Measurements from ENCODE around the gene C1QTNF1. TPM values are rescaled to one million over a fixed set of nuclear protein-coding genes. Genes with fewer than 3 reads are reported as not detected.
"Not testable (repeated sequence)": the region's sequence is repeated elsewhere in the genome, so short reads cannot be mapped to it uniquely, and the experiment has no call there.

The C1QTNF1 gene
- total and polyA plus RNA-seq, 2 experiments from 2014 or later = 9.5 to 13.3 TPM

DNA sequence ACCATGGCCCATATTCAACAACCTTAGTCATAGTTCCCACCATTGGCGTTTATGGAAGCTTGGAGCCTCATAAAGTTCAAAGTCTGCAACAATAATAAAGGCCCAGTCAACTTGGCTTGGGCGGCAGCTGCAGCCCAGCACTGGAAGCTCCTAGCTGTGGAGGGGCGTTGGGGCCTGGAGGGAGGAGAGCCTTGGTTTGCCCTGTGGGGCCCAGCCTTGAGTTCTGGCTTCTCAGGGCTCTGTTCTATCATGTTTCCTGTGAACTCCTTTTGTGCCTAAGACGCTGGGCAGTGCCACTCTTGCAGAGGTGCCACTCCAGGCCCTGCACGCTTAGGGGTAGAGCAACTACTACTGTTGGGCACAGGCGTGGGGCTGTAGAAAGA lies 49.7 kb downstream of the C1QTNF1 start:
- Histone ChIP-seq H3K27me3 (no peaks in the 10 kb centered on the region), H4K20me1 (ENCODE audit: insufficient read depth, poor library complexity, severe bottlenecking) (no peaks in the 10 kb centered on the region), H2AFZ (no peak overlapping the region), H3K27ac (peak overlapping the region; percentile 90), H3K4me2 (peak overlapping the region; percentile 96), H3K79me2 (peaks cover 9% of the 10 kb centered on the region), H3K4me3 (no peak overlapping the region), H3K9me3 (ENCODE audit: low read depth) (no peaks in the 10 kb centered on the region), H3K4me1 (ENCODE audit: insufficient read depth) (peaks cover 11% of the 10 kb centered on the region), H3K9me2 (replicated peaks; ENCODE audit: insufficient read depth) (no peaks in the 10 kb centered on the region), H3K36me3 (replicated peaks; ENCODE audit: insufficient read depth, low read depth) (no peaks in the 10 kb centered on the region)
- DNase-seq (ENCODE audit: low spot score) = peak; percentile 72
- TF ChIP-seq EZH2phosphoT487 (IDR thresholded peaks at IDR 0.05; ENCODE audit: low read depth, severe bottlenecking, unreplicated experiment) (no peak), EZH2 (IDR thresholded peaks at IDR 0.05; ENCODE audit: borderline replicate concordance) (no peak)
- TF ChIP-seq, protein P1, sequence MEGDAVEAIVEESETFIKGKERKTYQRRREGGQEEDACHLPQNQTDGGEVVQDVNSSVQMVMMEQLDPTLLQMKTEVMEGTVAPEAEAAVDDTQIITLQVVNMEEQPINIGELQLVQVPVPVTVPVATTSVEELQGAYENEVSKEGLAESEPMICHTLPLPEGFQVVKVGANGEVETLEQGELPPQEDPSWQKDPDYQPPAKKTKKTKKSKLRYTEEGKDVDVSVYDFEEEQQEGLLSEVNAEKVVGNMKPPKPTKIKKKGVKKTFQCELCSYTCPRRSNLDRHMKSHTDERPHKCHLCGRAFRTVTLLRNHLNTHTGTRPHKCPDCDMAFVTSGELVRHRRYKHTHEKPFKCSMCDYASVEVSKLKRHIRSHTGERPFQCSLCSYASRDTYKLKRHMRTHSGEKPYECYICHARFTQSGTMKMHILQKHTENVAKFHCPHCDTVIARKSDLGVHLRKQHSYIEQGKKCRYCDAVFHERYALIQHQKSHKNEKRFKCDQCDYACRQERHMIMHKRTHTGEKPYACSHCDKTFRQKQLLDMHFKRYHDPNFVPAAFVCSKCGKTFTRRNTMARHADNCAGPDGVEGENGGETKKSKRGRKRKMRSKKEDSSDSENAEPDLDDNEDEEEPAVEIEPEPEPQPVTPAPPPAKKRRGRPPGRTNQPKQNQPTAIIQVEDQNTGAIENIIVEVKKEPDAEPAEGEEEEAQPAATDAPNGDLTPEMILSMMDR (IDR thresholded peaks at IDR 0.05; ENCODE audit: poor library complexity) = no peak
- WGBS (ENCODE audit: low lambda C conversion rate, missing lambda C conversion rate) = 82% methylated on average over 6 of the region's 6 CpGs

DNA sequence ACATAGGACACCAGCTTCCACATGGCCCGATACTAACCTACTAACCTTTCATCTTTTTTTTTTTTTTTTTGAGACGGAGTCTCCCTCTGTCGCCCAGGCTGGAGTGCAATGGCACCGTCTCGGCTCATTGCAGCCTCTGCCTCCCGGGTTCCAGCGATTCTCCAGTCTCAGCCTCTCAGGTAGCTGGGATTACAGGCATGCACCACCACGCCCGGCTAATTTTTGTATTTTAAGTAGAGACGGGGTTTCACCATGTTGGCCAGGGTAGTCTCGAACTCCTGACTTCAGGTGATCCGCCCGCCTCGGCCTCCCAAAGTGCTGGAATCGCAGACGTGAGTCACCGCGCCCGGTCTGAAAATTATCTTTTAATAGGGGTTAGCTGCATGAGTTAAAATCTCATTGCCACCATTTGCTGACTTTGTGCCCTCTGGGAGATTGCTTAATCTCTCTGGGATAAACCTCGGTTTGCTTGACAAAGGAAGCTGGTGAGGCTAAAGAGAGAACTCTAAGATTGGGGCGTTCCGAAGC lies 50.2 kb downstream of the C1QTNF1 start:
- H3K4me2 ChIP-seq = peak overlapping the region; percentile 96
- not testable (repeated sequence) for H3K79me2 ChIP-seq; H3K36me3 ChIP-seq (replicated peaks; ENCODE audit: insufficient read depth, low read depth); H4K20me1 ChIP-seq (ENCODE audit: insufficient read depth, poor library complexity, severe bottlenecking); H3K9me3 ChIP-seq (ENCODE audit: low read depth); DNase-seq (ENCODE audit: low spot score); H3K27me3 ChIP-seq; H3K9me2 ChIP-seq (replicated peaks; ENCODE audit: insufficient read depth); H3K4me3 ChIP-seq
- peaks cover 11% of the 10 kb centered on the region for H3K4me1 ChIP-seq (ENCODE audit: insufficient read depth)
- H3K27ac ChIP-seq = peak overlapping the region; percentile 90
- H2AFZ ChIP-seq = peak overlapping the region; percentile 42
- WGBS (ENCODE audit: low lambda C conversion rate, missing lambda C conversion rate) = 80% methylated on average over 22 of the region's 22 CpGs

DNA sequence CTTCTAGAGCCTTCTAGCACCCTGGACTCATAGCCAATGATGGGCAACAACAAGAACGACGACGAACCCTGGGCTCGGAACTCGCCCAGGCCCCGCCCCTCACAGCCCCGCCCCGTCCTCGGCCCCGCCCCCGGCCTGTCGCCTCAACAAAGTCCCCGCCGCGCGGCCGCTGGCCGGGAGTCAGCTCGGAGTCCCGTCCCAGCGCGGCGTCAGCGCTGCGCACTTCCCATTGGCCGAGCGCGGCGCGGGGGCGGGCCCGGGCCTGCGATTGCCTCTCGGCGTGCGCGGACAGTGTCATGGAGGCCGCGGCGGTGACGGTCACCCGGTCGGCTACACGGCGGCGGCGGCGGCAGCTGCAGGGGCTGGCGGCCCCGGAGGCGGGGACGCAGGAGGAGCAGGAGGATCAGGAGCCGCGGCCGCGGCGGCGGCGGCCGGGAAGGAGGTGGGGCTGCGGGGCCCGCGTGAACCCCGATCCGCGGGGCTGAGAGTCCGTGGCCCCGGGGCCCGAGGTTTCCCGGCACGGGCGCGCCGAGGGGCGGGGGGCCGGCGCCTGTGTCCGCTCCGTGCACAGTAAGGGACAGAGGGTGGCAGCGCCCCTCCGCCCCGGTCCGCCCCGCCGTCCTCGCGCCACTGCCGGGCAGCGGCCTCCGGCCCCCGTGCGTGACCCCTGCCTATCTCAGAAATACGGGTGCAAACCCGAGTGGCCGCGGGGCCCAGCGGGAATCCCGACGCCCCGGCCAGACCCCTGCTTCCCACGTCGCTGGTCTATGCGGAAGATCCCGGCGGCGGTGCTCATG lies 50.9 kb downstream of the C1QTNF1 start, which contains the start of gene ENGASE:
Gene ENGASE (plus strand): TSS at position 176 of the 797 bp plus-strand sequence. CDS start 121 bp downstream, at position 297.
- under 1% methylated on average over 80 of the region's 106 CpGs for WGBS (ENCODE audit: low lambda C conversion rate, missing lambda C conversion rate)
- H3K79me2 ChIP-seq = peaks cover 9% of the 10 kb centered on the region
- no peak for TF ChIP-seq EZH2 (IDR thresholded peaks at IDR 0.05; ENCODE audit: borderline replicate concordance)
- TF ChIP-seq, protein P1 (IDR thresholded peaks at IDR 0.05; ENCODE audit: poor library complexity) = no peak
- TF ChIP-seq EZH2phosphoT487 (IDR thresholded peaks at IDR 0.05; ENCODE audit: low read depth, severe bottlenecking, unreplicated experiment) = no peak
- H4K20me1 ChIP-seq (ENCODE audit: insufficient read depth, poor library complexity, severe bottlenecking) = no peaks in the 10 kb centered on the region
- H3K4me1 ChIP-seq (ENCODE audit: insufficient read depth) = peaks cover 11% of the 10 kb centered on the region
- DNase-seq (ENCODE audit: low spot score) = peak; percentile 98
- H3K4me2 ChIP-seq = peak within 1 kb of the TSS; percentile 96
- no peaks in the 10 kb centered on the region for H3K27me3 ChIP-seq
- no peaks in the 10 kb centered on the region for H3K36me3 ChIP-seq (replicated peaks; ENCODE audit: insufficient read depth, low read depth)
- H3K27ac ChIP-seq = peak within 1 kb of the TSS; percentile 90
- H3K9me3 ChIP-seq (ENCODE audit: low read depth) = no peaks in the 10 kb centered on the region
- H3K4me3 ChIP-seq = peak within 1 kb of the TSS; percentile 63
- H3K9me2 ChIP-seq (replicated peaks; ENCODE audit: insufficient read depth) = no peaks in the 10 kb centered on the region
- H2AFZ ChIP-seq = peak within 1 kb of the TSS; percentile 65

DNA sequence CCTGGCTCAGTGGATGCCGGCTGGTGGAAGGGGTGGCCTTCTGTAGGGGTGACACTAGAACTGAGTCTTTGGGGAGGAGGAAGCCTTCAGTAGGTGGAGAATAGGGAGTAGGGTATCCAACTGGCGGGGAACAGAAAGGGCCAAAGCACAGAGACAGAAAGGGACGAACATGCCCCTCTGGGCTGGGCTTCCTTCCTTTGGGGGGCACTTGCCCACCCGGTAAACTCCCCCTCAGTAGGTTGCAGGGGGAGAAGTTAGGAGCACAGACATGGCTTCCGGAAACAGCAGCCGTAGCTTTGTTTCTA lies 51.4 kb downstream of the C1QTNF1 start:
- Histone ChIP-seq H3K36me3 (replicated peaks; ENCODE audit: insufficient read depth, low read depth) (no peaks in the 10 kb centered on the region), H3K27me3 (no peaks in the 10 kb centered on the region), H3K9me2 (replicated peaks; ENCODE audit: insufficient read depth) (no peaks in the 10 kb centered on the region), H3K4me1 (ENCODE audit: insufficient read depth) (peaks cover 11% of the 10 kb centered on the region), H3K79me2 (peaks cover 9% of the 10 kb centered on the region), H3K9me3 (ENCODE audit: low read depth) (no peaks in the 10 kb centered on the region), H3K4me3 (peak overlapping the region; percentile 63), H4K20me1 (ENCODE audit: insufficient read depth, poor library complexity, severe bottlenecking) (no peaks in the 10 kb centered on the region), H3K27ac (peak overlapping the region; percentile 40), H3K4me2 (peak overlapping the region; percentile 96), H2AFZ (peak overlapping the region; percentile 65)
- TF ChIP-seq, protein P1 (IDR thresholded peaks at IDR 0.05; ENCODE audit: poor library complexity) = no peak
- TF ChIP-seq EZH2phosphoT487 (IDR thresholded peaks at IDR 0.05; ENCODE audit: low read depth, severe bottlenecking, unreplicated experiment) = no peak
- 34% methylated on average over 6 of the region's 6 CpGs for WGBS (ENCODE audit: low lambda C conversion rate, missing lambda C conversion rate)
- no peak for DNase-seq (ENCODE audit: low spot score)

Data from hepatocyte (in vitro differentiated cells).